HG02759 (cell line): ENCODE data around the gene NUDT17.
"Not testable (repeated sequence)": the region's sequence is repeated elsewhere in the genome, so short reads cannot be mapped to it uniquely, and the experiment has no call there.

ENCODE experiments used
- ATAC-seq: cut with Tn5 transposase; IDR thresholded peaks from one replicate; pipeline ENCODE4 v1.9.1; 2021; ENCODE audit warnings: mild to moderate bottlenecking, moderate library complexity; ENCODE audit not compliant: unreplicated experiment

Gene NUDT17, protein sequence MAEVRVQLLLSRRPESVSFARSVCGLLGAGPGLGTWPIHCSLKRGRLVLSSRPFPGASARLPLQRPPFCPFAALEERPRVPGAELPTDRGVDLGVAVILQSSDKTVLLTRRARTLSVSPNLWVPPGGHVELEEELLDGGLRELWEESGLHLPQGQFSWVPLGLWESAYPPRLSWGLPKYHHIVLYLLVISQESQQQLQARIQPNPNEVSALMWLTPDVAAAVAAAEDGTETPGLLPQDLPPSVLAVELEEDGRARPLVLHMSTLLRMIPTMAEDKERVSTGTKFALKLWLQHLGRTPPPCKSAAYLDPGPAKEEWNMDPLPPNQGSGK

GRCh38 chr1:145845514-145846161 lies at the start of gene NUDT17:
TSS of gene NUDT17 (plus strand) at chr1:145845630. CDS start at chr1:145845641, 11 bp downstream.
- ATAC-seq = peak; percentile 75

DNA sequence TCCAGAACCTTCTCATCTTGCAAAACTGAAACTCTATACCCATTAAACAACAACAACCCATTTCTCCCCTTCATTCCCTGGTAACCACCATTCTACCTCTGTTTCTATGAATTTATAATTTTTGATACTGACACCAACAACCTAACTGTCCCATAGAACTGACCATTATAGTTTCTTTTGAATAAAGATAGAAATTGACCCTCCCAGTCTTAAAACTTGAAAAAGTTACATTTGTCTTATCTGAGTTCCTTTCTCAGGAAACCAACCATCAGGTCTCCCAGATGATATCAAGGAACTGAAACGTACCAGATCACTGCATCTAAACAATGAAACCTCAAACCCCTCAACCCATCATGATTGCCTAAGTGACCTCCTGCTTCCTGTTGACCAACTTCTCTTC lies 48.7 kb upstream of the NUDT17 start:
- ATAC-seq = no peak

GRCh38 chr1:145799806-145800205 lies 45.6 kb upstream of the NUDT17 start:
- no peak for ATAC-seq

GRCh38 chr1:145804235-145805045 lies 41.0 kb upstream of the NUDT17 start:
- no peak for ATAC-seq

- ATAC-seq = no peak
Measured at GRCh38 chr1:145805057-145805456, 40.4 kb upstream of the NUDT17 start.

DNA sequence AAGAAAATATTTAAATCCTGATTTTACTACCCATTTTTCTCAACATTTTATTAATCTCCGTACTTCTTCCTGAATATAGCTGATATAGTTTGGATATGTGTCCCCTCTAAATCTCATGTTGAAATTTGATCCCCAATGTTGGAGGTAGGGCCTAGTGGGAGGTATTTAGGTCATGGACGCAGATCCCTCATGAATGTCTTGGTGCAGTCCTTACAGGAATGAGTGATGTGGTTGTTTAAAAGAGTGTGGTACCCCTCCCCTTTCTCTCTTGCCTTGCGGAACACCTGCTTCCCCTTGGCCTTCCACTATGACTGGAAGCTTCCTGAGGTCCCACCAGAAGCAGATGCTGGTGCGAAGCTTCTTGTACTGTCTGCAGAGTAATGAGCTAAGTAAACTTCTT lies 39.0 kb upstream of the NUDT17 start:
- no peak for ATAC-seq

- no peak for ATAC-seq
Measured at GRCh38 chr1:145806844-145807243, 38.6 kb upstream of the NUDT17 start.

GRCh38 chr1:145812977-145813810 lies 32.2 kb upstream of the NUDT17 start:
- ATAC-seq = not testable (repeated sequence)

DNA sequence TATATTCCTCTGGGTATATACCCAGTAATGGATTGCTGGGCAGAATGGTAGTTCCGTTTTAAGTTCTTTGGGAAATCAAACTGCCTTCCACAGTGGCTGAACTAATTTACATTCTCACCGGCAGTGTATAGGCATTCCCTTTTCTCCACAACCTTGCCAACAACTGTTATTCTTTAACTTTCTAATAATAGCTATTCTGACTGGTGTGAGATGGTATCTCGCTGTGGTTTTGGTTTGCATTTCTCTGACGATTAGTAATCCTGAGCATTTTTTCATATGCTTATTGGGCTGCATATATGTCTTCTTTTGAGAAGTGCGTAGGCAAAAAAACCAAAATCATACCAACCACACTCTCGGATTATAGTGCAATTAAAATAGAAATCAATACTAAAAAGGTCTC lies 27.3 kb upstream of the NUDT17 start:
- not testable (repeated sequence) for ATAC-seq

- not testable (repeated sequence) for ATAC-seq
Measured at GRCh38 chr1:145822779-145823331, 22.6 kb upstream of the NUDT17 start.

- ATAC-seq = peak; percentile 94
Measured at GRCh38 chr1:145823565-145824498, 21.6 kb upstream of the NUDT17 start, which contains the start of the genes POLR3C and RNF115. TSS of gene POLR3C (plus strand) at chr1:145824200. CDS start at chr1:145825777, 1,577 bp downstream. TSS of gene RNF115 (minus strand) at chr1:145824095. CDS start at chr1:145823873, 222 bp downstream.

DNA sequence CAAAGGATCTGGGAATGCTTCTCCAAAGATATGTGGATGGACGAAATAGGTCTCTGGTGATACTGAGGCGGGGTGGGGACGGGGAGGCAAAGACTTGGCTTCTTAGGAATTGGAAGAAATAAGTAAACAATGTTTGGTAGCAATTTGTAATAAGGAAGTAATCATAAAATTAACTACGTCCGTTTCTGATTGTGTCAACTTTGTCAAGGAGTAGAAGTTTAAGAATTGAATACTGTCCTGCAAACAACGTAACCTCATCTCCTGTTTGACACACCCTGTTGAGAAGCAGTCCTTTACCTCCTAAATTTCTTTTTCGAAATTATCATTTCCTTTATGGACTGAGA lies 21.0 kb upstream of the NUDT17 start:
- no peak for ATAC-seq

- ATAC-seq = no peak
Measured at GRCh38 chr1:145826030-145826429, 19.4 kb upstream of the NUDT17 start.

GRCh38 chr1:145827966-145828365 lies 17.5 kb upstream of the NUDT17 start:
- ATAC-seq = no peak

DNA sequence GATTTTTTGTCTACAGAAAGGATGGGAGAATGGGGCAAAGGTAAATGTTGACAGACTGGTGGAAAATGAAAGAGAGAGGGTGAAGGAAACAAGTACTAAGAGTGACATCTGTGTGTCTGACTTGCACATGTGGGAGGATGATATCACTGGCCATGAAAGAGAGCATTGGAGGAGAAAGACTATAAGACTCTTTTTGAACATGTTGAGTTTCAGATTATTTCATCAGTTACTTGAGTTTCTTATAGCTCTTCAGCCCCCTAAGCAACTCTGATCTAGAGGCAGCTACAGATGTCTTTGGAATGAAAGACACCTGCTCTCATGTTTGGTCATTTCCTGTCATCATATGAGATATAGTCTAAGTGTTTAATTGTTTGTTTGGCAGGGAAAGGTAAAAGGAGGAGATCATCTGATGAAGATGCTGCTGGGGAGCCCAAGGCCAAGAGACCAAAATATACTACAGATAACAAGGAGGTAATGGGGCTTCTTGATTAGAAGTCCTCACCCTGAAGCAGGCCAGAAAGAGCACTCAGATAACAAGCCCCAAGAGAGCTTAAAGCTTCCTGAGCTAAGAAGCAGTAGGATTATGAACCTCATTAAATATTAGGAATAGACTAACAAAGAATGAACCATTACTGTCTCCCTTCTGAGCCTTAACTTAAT lies 16.9 kb upstream of the NUDT17 start:
- ATAC-seq = no peak

DNA sequence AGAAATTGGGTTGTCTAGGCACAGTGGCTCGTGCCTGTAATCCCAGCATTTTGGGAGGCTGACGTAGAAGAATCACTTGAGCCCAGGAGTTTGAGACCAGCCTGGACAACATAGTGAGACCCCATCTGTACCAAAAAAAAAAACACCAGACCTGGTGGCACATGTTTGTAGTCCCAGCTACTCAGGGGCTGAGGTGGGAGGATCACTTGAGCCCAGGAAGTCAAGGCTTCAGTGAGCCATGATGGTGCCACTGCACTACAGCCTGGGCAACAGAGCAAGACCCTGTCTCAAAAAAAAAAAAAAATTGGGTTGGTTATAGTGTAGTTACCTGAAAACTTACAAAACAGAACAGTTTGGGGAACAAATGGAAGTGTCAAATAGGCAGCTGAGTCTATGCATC lies 14.6 kb upstream of the NUDT17 start:
- not testable (repeated sequence) for ATAC-seq

- ATAC-seq = no peak
Measured at GRCh38 chr1:145837656-145838055, 7.8 kb upstream of the NUDT17 start.

- no peak for ATAC-seq
Measured at GRCh38 chr1:145843031-145843430, 2.4 kb upstream of the NUDT17 start.

DNA sequence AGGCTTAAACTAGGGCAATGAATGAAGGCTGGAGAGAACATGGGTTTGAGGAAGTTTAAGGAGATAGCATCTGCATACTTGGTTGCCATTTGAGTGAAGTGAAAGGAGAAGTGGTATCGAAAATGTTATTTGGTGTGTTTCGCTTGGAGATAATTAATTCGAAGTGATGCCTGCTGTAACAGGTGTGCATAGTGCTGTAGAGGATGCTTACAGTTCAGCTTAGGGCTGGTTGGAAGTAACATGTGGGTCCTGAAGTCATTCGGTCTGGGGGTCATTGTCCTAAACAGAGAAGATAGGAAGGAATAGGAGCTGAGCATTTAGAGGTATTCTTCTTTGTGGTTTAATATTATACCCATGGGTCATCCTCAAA lies 301 bp upstream of the NUDT17 start:
- ATAC-seq = peak; percentile 68
